ENCODE measurements around the gene TCERG1L. TPM values are rescaled to one million over a fixed set of nuclear protein-coding genes. Genes with fewer than 3 reads are reported as not detected.

The TCERG1L gene
- total RNA-seq, 1 donor from 2014 or later = 3.5 TPM

DNA sequence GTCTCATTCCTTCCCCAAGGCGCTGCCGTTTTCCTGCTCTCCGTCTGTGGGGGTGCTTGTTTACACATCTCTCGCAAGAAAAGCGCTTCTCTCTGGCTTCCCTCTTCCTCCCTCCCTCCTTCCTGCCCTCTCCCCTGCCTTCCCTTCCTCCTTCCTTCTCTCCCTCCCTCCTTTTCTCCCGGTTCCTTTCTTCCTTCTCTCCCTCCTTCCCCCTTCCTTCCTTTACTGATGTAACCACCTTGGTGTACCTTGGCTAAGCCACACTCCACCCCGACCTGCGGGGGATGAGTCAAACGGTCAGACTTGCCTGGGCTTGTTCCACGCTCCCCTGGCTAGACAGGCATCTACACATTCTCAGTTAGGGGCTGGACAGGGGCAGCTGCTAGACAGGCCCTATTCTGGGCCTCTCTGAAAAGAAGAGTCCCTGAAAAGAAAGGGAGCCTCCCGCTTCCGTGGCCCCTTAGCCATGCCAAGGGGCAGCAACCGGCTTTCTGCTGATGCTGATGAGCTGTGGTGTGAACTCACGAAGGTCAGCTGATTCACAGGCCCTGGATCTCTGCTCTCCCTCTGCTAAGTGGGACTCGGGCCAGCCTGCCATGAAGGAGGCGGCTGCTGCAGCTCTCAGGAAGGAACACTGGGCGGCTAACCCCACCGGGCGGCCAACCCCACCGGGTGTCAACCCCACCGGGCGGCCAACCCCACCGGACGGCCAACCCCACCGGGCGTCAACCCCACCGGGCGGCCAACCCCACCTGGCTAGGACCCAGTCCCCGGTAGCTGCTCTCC lies 216.8 kb downstream of the TCERG1L start:
- peaks cover 5% of the 10 kb centered on the region for H3K9me3 Mint-ChIP-seq (ENCODE audit: unreplicated experiment)
- FAIRE-seq (no peak), DNase-seq (ENCODE audit: low read depth) (no peak)
- H3K9ac ChIP-seq (ENCODE audit: low read length) = no peak overlapping the region
- H3K9me3 ChIP-seq (ENCODE audit: insufficient read depth, low read depth, low read length) = peaks cover 6% of the 10 kb centered on the region
- H2AFZ ChIP-seq (ENCODE audit: low read depth, low read length) = peak overlapping the region; percentile 10
- H3K4me3 ChIP-seq (ENCODE audit: insufficient read depth, low read depth, low read length) = no peak overlapping the region
- H4K20me1 ChIP-seq (ENCODE audit: insufficient read depth, low read length) = no peaks in the 10 kb centered on the region
- H3K27ac ChIP-seq (ENCODE audit: low read depth, low read length) = no peak overlapping the region
- peak overlapping the region; percentile 83 for H3K27ac Mint-ChIP-seq (ENCODE audit: unreplicated experiment)
- no peak overlapping the region for H3K4me2 ChIP-seq (ENCODE audit: low read length)
- H3K4me3 Mint-ChIP-seq (ENCODE audit: unreplicated experiment) = no peak overlapping the region
- no peaks in the 10 kb centered on the region for H3K27me3 ChIP-seq (ENCODE audit: insufficient read depth, low read length)
- no peaks in the 10 kb centered on the region for H3K36me3 ChIP-seq (ENCODE audit: insufficient read depth, low read length)
- H3K27me3 Mint-ChIP-seq (ENCODE audit: low read depth, unreplicated experiment) = no peaks in the 10 kb centered on the region
- H3K36me3 Mint-ChIP-seq (ENCODE audit: low read depth, unreplicated experiment) = no peaks in the 10 kb centered on the region
- no peaks in the 10 kb centered on the region for H3K4me1 ChIP-seq (ENCODE audit: insufficient read depth, low read length)
- no peaks in the 10 kb centered on the region for H3K79me2 ChIP-seq (ENCODE audit: insufficient read depth, low read length)
- TF ChIP-seq EZH2 (IDR thresholded peaks at IDR 0.05; ENCODE audit: insufficient read depth, low read length) = no peak
- no peaks in the 10 kb centered on the region for H3K4me1 Mint-ChIP-seq (ENCODE audit: low read depth, unreplicated experiment)

DNA sequence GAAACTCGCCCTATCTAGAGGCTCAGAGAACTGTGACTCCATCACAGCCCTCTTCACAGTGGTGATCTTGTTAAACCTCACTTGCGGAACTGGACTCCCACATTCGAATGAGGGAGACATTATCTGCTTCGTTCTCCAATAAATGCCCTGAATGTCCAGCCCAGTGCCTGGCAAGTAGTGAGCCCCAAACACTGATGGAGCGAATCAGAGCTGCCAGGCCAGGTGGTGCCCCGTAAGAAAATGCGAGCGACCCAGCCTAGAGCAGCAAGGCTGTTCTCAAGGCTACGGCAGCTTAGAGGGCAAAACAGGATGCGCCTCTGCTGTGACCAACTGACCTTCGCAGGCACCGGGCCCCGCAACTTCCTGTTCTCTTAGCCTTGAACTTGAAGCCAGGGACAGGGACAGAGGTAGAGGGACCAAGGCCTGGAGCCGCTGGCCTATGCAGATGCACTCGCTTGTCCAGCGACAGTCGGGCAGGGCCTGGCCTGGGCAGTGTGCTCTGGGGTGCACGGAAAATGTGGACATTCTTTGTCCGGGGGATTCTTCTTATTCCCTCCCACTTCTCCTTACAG lies 217.6 kb downstream of the TCERG1L start:
- Histone ChIP-seq H3K4me1 (ENCODE audit: insufficient read depth, low read length) (no peaks in the 10 kb centered on the region), H4K20me1 (ENCODE audit: insufficient read depth, low read length) (no peaks in the 10 kb centered on the region), H3K27ac (ENCODE audit: low read depth, low read length) (no peak overlapping the region), H3K27me3 (ENCODE audit: insufficient read depth, low read length) (no peaks in the 10 kb centered on the region), H3K79me2 (ENCODE audit: insufficient read depth, low read length) (no peaks in the 10 kb centered on the region), H3K36me3 (ENCODE audit: insufficient read depth, low read length) (no peaks in the 10 kb centered on the region), H2AFZ (ENCODE audit: low read depth, low read length) (no peak overlapping the region), H3K9ac (ENCODE audit: low read length) (no peak overlapping the region), H3K4me2 (ENCODE audit: low read length) (no peak overlapping the region), H3K9me3 (ENCODE audit: insufficient read depth, low read depth, low read length) (peaks cover 6% of the 10 kb centered on the region), H3K4me3 (ENCODE audit: insufficient read depth, low read depth, low read length) (no peak overlapping the region)
- DNase-seq (ENCODE audit: low read depth) (no peak), FAIRE-seq (no peak)
- peaks cover 5% of the 10 kb centered on the region for H3K9me3 Mint-ChIP-seq (ENCODE audit: unreplicated experiment)
- H3K4me1 Mint-ChIP-seq (ENCODE audit: low read depth, unreplicated experiment) = no peaks in the 10 kb centered on the region
- no peaks in the 10 kb centered on the region for H3K27me3 Mint-ChIP-seq (ENCODE audit: low read depth, unreplicated experiment)
- H3K27ac Mint-ChIP-seq (ENCODE audit: unreplicated experiment) = no peak overlapping the region
- H3K4me3 Mint-ChIP-seq (ENCODE audit: unreplicated experiment) = no peak overlapping the region
- H3K36me3 Mint-ChIP-seq (ENCODE audit: low read depth, unreplicated experiment) = no peaks in the 10 kb centered on the region
- TF ChIP-seq, protein P1, sequence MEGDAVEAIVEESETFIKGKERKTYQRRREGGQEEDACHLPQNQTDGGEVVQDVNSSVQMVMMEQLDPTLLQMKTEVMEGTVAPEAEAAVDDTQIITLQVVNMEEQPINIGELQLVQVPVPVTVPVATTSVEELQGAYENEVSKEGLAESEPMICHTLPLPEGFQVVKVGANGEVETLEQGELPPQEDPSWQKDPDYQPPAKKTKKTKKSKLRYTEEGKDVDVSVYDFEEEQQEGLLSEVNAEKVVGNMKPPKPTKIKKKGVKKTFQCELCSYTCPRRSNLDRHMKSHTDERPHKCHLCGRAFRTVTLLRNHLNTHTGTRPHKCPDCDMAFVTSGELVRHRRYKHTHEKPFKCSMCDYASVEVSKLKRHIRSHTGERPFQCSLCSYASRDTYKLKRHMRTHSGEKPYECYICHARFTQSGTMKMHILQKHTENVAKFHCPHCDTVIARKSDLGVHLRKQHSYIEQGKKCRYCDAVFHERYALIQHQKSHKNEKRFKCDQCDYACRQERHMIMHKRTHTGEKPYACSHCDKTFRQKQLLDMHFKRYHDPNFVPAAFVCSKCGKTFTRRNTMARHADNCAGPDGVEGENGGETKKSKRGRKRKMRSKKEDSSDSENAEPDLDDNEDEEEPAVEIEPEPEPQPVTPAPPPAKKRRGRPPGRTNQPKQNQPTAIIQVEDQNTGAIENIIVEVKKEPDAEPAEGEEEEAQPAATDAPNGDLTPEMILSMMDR (IDR thresholded peaks at IDR 0.05; ENCODE audit: insufficient read depth, low read depth, low read length) = no peak
- TF ChIP-seq EZH2 (IDR thresholded peaks at IDR 0.05; ENCODE audit: insufficient read depth, low read length) = no peak

DNA sequence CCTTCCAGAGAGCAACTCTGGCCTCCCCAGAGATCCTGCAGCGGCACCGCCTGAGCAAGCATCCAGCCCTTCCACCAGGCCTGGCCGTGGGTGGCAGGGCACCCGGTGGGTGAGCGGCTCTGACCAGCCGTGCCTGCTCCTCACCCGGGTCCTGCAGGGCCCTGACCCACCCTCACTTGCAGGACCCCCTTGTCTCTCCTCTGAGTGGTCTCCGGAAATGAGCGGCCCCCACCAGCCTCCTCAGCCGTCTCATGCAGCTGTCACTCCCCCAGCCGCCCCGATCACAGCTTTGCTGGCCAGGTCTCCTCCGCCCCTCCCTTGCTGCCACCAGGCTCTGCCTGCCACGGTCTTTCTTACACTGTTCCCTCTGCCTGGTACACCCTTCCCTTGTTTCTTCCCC lies 218.2 kb downstream of the TCERG1L start:
- H3K27ac Mint-ChIP-seq (ENCODE audit: unreplicated experiment) = no peak overlapping the region
- no peak overlapping the region for H3K4me3 ChIP-seq (ENCODE audit: insufficient read depth, low read depth, low read length)
- DNase-seq (ENCODE audit: low read depth) (no peak), FAIRE-seq (no peak)
- H3K4me2 ChIP-seq (ENCODE audit: low read length) = no peak overlapping the region
- peaks cover 6% of the 10 kb centered on the region for H3K9me3 ChIP-seq (ENCODE audit: insufficient read depth, low read depth, low read length)
- no peak overlapping the region for H3K4me3 Mint-ChIP-seq (ENCODE audit: unreplicated experiment)
- TF ChIP-seq, protein P1 (IDR thresholded peaks at IDR 0.05; ENCODE audit: insufficient read depth, low read depth, low read length) = no peak
- H3K79me2 ChIP-seq (ENCODE audit: insufficient read depth, low read length) = no peaks in the 10 kb centered on the region
- H3K36me3 Mint-ChIP-seq (ENCODE audit: low read depth, unreplicated experiment) = peaks cover 2% of the 10 kb centered on the region
- peaks cover 5% of the 10 kb centered on the region for H3K9me3 Mint-ChIP-seq (ENCODE audit: unreplicated experiment)
- no peaks in the 10 kb centered on the region for H3K27me3 Mint-ChIP-seq (ENCODE audit: low read depth, unreplicated experiment)
- H3K4me1 Mint-ChIP-seq (ENCODE audit: low read depth, unreplicated experiment) = no peaks in the 10 kb centered on the region
- no peak overlapping the region for H2AFZ ChIP-seq (ENCODE audit: low read depth, low read length)
- H3K4me1 ChIP-seq (ENCODE audit: insufficient read depth, low read length) = no peaks in the 10 kb centered on the region
- no peak overlapping the region for H3K27ac ChIP-seq (ENCODE audit: low read depth, low read length)
- no peaks in the 10 kb centered on the region for H3K36me3 ChIP-seq (ENCODE audit: insufficient read depth, low read length)
- no peak overlapping the region for H3K9ac ChIP-seq (ENCODE audit: low read length)
- no peaks in the 10 kb centered on the region for H4K20me1 ChIP-seq (ENCODE audit: insufficient read depth, low read length)
- no peaks in the 10 kb centered on the region for H3K27me3 ChIP-seq (ENCODE audit: insufficient read depth, low read length)
